ENCODE results near the gene B4GALT3.

The B4GALT3 gene

DNA sequence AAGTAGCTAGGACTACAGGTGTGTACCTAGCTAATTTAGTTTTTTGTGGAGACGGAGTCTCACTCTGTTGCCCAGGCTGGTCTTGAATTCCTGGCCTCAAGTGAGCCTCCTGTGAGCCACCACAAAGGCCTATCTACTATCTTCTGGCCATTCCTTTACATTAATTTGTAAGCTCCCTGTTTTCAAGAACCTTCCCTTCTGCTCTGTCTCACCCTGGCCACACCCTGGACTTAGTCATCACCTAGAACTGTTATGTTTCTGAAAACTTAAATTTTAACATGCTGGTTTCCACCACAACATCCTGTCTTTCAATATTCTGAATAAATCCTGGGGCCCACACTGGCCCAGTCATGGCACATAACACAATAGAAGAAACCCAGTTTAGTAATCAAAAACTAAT, 4.9 kb upstream of the B4GALT3 start:
- POLR2A ChIA-PET = interaction anchor here (0.8 to 1.4 kb wide), 4 partner anchors 11 to 16 kb away, joined by 3 to 5 read pairs (median 4); partner anchors contain the start of genes ADAMTS4 and PPOX
- TF ChIP-seq, protein P1, sequence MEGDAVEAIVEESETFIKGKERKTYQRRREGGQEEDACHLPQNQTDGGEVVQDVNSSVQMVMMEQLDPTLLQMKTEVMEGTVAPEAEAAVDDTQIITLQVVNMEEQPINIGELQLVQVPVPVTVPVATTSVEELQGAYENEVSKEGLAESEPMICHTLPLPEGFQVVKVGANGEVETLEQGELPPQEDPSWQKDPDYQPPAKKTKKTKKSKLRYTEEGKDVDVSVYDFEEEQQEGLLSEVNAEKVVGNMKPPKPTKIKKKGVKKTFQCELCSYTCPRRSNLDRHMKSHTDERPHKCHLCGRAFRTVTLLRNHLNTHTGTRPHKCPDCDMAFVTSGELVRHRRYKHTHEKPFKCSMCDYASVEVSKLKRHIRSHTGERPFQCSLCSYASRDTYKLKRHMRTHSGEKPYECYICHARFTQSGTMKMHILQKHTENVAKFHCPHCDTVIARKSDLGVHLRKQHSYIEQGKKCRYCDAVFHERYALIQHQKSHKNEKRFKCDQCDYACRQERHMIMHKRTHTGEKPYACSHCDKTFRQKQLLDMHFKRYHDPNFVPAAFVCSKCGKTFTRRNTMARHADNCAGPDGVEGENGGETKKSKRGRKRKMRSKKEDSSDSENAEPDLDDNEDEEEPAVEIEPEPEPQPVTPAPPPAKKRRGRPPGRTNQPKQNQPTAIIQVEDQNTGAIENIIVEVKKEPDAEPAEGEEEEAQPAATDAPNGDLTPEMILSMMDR (IDR thresholded peaks at IDR 0.05; ENCODE audit: insufficient read depth, low read length, missing control alignments) = no peak
- H3K4me3 ChIP-seq (ENCODE audit: low read depth, low read length) = no peak overlapping the region
- CTCF ChIA-PET = interaction anchor here (1.0 to 5.4 kb wide), 11 partner anchors 10 to 201 kb away, joined by 3 to 67 read pairs (median 8); partner anchors contain the start of genes ADAMTS4, APOA2, PPOX and TOMM40L
- no peak for DNase-seq (ENCODE audit: low read depth, low spot score)

DNA sequence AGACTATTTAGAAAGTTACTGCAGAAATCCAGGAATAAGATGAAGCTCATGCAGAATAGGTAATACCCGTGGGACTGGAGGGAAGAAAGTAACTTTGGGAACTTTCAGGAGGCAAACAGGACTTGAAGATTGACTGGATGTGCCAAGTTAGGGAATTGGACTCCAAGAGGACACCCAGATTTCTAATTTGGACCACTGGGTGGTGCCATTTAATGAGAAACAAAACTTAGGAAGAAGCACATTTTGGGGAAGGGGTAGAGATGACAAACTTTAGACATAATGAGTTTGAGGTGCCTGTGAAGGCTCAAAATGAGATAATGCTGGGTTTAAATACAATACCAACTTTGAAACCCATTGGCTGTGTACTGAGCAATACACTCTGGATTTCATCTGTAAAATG, 3.3 kb upstream of the B4GALT3 start:
- ChIA-PET POLR2A (no interaction called here), CTCF (interaction anchor here (1.1 to 5.4 kb wide), 6 partner anchors 11 to 202 kb away, joined by 4 to 67 read pairs (median 19); partner anchors contain the start of genes NDUFS2 and TOMM40L)
- TF ChIP-seq, protein P1 (IDR thresholded peaks at IDR 0.05; ENCODE audit: insufficient read depth, low read length, missing control alignments) = peak; percentile 11
- DNase-seq (ENCODE audit: low read depth, low spot score) = no peak
- no peak overlapping the region for H3K4me3 ChIP-seq (ENCODE audit: low read depth, low read length)

DNA sequence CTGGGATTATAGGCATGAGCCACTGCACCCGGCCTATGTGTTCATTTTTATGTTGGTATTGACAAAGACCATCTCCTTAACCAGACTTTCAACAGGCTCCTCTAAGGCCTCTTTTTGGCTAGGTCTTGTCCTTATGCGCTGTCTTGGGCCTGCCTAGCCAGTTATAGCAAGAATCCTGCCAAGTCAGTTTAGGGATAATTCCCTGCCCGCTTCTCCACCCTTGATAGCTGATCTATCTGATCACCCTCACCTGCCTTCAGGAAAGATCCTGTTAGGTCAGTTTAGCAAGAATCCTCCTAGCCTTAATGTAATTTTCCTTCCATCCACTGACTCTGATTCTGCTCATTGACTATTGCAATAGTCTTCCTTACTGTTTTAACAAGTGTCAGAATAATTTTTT, 2.4 kb upstream of the B4GALT3 start:
- TF ChIP-seq, protein P1 (IDR thresholded peaks at IDR 0.05; ENCODE audit: insufficient read depth, low read length, missing control alignments) = no peak
- no peak overlapping the region for H3K4me3 ChIP-seq (ENCODE audit: low read depth, low read length)
- CTCF ChIA-PET = interaction anchor here (1.9 to 5.4 kb wide), 5 partner anchors 10 to 203 kb away, joined by 12 to 67 read pairs (median 24); partner anchors contain the start of gene TOMM40L
- POLR2A ChIA-PET = no interaction called here
- DNase-seq (ENCODE audit: low read depth, low spot score) = no peak

DNA sequence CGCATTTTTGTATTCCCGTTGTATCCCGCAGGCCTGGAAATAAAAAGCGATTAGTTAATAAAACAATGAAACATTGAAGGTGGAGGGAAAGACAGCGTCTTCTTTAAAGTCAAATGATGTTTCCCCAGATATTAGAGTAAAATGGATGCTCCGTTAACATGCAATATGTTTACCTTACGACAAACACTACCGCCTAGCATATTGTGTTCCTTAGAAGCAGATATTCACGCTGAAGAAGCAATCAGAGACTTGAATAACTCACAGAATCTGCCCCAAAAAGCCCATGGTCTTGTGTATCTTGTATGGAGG, 583 bp upstream of the B4GALT3 start:
- ChIA-PET CTCF (interaction anchor here (1.1 to 3.4 kb wide), 4 partner anchors 12 to 24 kb away, joined by 3 to 25 read pairs (median 13); partner anchors contain the start of genes NDUFS2 and PPOX), POLR2A (no interaction called here)
- no peak for DNase-seq (ENCODE audit: low read depth, low spot score)
- H3K4me3 ChIP-seq (ENCODE audit: low read depth, low read length) = no peak overlapping the region
- TF ChIP-seq, protein P1 (IDR thresholded peaks at IDR 0.05; ENCODE audit: insufficient read depth, low read length, missing control alignments) = no peak

DNA sequence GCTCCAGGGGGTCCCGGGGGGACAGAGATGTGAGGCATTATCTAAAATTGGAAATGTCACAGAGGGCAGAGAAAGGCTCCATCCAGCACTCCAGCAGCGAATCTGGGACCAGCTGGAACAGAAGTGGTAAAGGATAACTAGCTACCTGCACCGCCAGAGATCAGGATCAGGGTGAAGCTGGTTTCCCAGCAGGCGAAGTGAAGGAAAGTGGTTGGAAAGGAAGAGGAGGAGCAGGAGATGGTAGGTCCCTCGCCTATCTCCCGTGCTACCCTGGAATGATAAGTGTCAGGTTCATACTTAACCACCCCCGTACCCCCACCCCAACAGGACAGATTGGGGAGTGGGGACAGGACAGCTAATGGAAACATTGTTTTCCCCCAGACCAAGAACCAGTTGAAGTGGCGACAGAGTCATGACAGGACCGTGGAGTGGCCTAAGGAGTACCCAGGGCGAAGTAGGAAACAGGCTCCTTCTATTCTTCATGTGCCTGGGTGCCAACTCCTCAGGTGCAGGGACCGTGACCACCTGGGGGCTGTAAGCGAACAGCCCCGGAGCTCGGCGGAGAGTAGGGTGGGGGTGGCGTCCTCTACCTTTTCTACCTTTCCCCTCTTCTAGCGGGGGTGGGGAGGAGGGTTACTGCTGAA, 717 bp downstream of the B4GALT3 start:
- POLR2A ChIA-PET = interaction anchor here (2.0 kb wide), 1 partner anchor 10 kb away, joined by 10 read pairs; the partner anchor contains the start of gene PPOX

More for the DNA sequence above, 717 bp downstream of the B4GALT3 start:
- CTCF ChIA-PET = interaction anchor here (1.0 to 3.4 kb wide), 5 partner anchors 10 to 205 kb away, joined by 3 to 25 read pairs (median 4); partner anchors contain the start of genes NDUFS2 and PPOX
- TF ChIP-seq, protein P1 (IDR thresholded peaks at IDR 0.05; ENCODE audit: insufficient read depth, low read length, missing control alignments) = no peak
- no peak for DNase-seq (ENCODE audit: low read depth, low spot score)
- peak overlapping the region; percentile 99 for H3K4me3 ChIP-seq (ENCODE audit: low read depth, low read length)
